ENCODE data around the gene SPIN1.

The SPIN1 gene

GRCh38 chr9:88460587-88461332 lies 72.5 kb downstream of the SPIN1 start:
- Histone ChIP-seq H3K4me3 (ENCODE audit: low read depth, low read length) (no peak overlapping the region), H3K36me3 (ENCODE audit: control insufficient read depth in 2 of 2, insufficient read depth in 1 of 2, low read length in 2 of 2) (peaks cover 4 to 15% of the 10 kb centered on the region in 2 experiments; a peak in 2 of 3 replicates), H3K9me3 (ENCODE audit: control insufficient read depth, insufficient read depth, low read depth, low read length) (no peaks in the 10 kb centered on the region), H3K4me1 (ENCODE audit: control insufficient read depth, insufficient read depth, low read length) (peaks cover 5% of the 10 kb centered on the region; the same call in 1 of the 2 replicates), H3K27ac (ENCODE audit: extremely low read depth, low read depth, low read length) (no peak overlapping the region)
- TF ChIP-seq KLF17 (tag by site-specific recombination; IDR thresholded peaks at IDR 0.05) (no peak), YY1 (tag by site-specific recombination; IDR thresholded peaks at IDR 0.05) (no peak), ZFHX2 (tag by site-specific recombination; conservative IDR thresholded peaks at IDR 0.05) (peak; percentile 55), ZNF701 (tag by site-specific recombination; IDR thresholded peaks at IDR 0.05) (no peak), EGR2 (tag by site-specific recombination; IDR thresholded peaks at IDR 0.05; ENCODE audit: low read depth) (peak; percentile 66), HOXC10 (CRISPR knock-in tag; IDR thresholded peaks at IDR 0.05) (no peak)
- ChIA-PET CTCF (interaction anchor here (0.5 to 0.6 kb wide), 2 partner anchors 472 to 1847 kb away, joined by 3 to 4 read pairs; no protein-coding TSS in a partner anchor), POLR2A (interaction anchor here (0.5 to 0.6 kb wide), 2 partner anchors 16 to 190 kb away, joined by 4 read pairs; no protein-coding TSS in a partner anchor)

DNA sequence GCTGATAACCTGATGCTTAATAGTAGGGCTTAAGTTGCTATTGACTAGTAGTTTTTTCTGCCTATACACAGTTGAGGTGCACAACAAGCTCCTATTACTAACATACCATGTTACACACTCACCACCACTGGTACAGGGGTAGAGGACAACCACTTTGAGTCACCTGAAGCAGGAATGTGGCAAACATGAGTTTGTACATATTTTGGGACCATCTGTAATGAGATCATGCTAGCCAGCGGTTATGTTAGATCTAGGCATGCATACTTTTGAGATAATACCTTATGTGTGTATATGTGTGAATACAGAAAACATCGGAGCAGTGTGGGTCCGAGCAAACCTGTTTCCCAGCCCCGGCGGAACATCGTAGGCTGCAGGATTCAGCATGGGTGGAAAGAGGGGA lies 73.9 kb downstream of the SPIN1 start:
- ChIA-PET POLR2A (no interaction called here), CTCF (no interaction called here)
- Histone ChIP-seq H3K4me1 (ENCODE audit: control insufficient read depth, insufficient read depth, low read length) (peaks cover 5% of the 10 kb centered on the region; the same call in 1 of the 2 replicates), H3K9me3 (ENCODE audit: control insufficient read depth, insufficient read depth, low read depth, low read length) (no peaks in the 10 kb centered on the region), H3K36me3 (ENCODE audit: control insufficient read depth in 2 of 2, insufficient read depth in 1 of 2, low read length in 2 of 2) (peaks cover 4 to 8% of the 10 kb centered on the region in 2 experiments; a peak in 2 of 3 replicates), H3K4me3 (ENCODE audit: low read depth, low read length) (no peak overlapping the region), H3K27ac (ENCODE audit: extremely low read depth, low read depth, low read length) (no peak overlapping the region)
- TF ChIP-seq ZSCAN4 (tag by site-specific recombination; IDR thresholded peaks at IDR 0.05), result no peak
- no peak for TF ChIP-seq ZNF394 (tag by site-specific recombination; IDR thresholded peaks at IDR 0.05; ENCODE audit: borderline replicate concordance)
- TF ChIP-seq SP2 (tag by site-specific recombination; IDR thresholded peaks at IDR 0.05), result no peak
- TF ChIP-seq ZNF362 (tag by site-specific recombination; IDR thresholded peaks at IDR 0.05), result no peak
- no peak for TF ChIP-seq ZNF785 (tag by site-specific recombination; IDR thresholded peaks at IDR 0.05)
- no peak for TF ChIP-seq ZEB2 (tag by site-specific recombination; IDR thresholded peaks at IDR 0.05)
- TF ChIP-seq, protein P1, sequence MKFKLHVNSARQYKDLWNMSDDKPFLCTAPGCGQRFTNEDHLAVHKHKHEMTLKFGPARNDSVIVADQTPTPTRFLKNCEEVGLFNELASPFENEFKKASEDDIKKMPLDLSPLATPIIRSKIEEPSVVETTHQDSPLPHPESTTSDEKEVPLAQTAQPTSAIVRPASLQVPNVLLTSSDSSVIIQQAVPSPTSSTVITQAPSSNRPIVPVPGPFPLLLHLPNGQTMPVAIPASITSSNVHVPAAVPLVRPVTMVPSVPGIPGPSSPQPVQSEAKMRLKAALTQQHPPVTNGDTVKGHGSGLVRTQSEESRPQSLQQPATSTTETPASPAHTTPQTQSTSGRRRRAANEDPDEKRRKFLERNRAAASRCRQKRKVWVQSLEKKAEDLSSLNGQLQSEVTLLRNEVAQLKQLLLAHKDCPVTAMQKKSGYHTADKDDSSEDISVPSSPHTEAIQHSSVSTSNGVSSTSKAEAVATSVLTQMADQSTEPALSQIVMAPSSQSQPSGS (tag by site-specific recombination; IDR thresholded peaks at IDR 0.05; ENCODE audit: low read depth), result no peak
- no peak for TF ChIP-seq ZNF416 (tag by site-specific recombination; IDR thresholded peaks at IDR 0.05)
- TF ChIP-seq ZNF530 (tag by site-specific recombination; IDR thresholded peaks at IDR 0.05; ENCODE audit: low read depth), result no peak
- TF ChIP-seq ZNF76 (tag by site-specific recombination; IDR thresholded peaks at IDR 0.05; ENCODE audit: borderline replicate concordance, low read depth), result no peak

GRCh38 chr9:88464851-88465250 lies 76.6 kb downstream of the SPIN1 start:
- H3K27ac ChIP-seq (ENCODE audit: extremely low read depth, low read depth, low read length), result no peak overlapping the region
- ChIA-PET POLR2A (no interaction called here), CTCF (no interaction called here)
- no peak for TF ChIP-seq ZSCAN16 (tag by site-specific recombination; IDR thresholded peaks at IDR 0.05)
- TF ChIP-seq KLF1 (tag by site-specific recombination; IDR thresholded peaks at IDR 0.05), result no peak
- no peak for TF ChIP-seq ZBTB48 (tag by site-specific recombination; IDR thresholded peaks at IDR 0.05)
- no peak for TF ChIP-seq ZNF335 (tag by site-specific recombination; conservative IDR thresholded peaks at IDR 0.05)
- H3K9me3 ChIP-seq (ENCODE audit: control insufficient read depth, insufficient read depth, low read depth, low read length), result no peaks in the 10 kb centered on the region
- H3K4me3 ChIP-seq (ENCODE audit: low read depth, low read length), result no peak overlapping the region
- H3K4me1 ChIP-seq (ENCODE audit: control insufficient read depth, insufficient read depth, low read length), result no peaks in the 10 kb centered on the region
- peaks cover 4 to 22% of the 10 kb centered on the region in 2 experiments; a peak in 2 of 3 replicates for H3K36me3 ChIP-seq (ENCODE audit: control insufficient read depth in 2 of 2, insufficient read depth in 1 of 2, low read length in 2 of 2)
